Measurements from ENCODE around the gene L2HGDH.

L2HGDH gene

GRCh38 chr14:50285861-50286260, 26.2 kb downstream of the L2HGDH start:
- DNase-seq: no peak

GRCh38 chr14:50272498-50272897, 39.5 kb downstream of the L2HGDH start:
- DNase-seq: no peak

GRCh38 chr14:50270932-50271331, 41.1 kb downstream of the L2HGDH start:
- no peak for DNase-seq

GRCh38 chr14:50265029-50265428, 47.0 kb downstream of the L2HGDH start:
- no peak for DNase-seq

- DNase-seq: no peak
Observed at GRCh38 chr14:50263321-50263720, 48.7 kb downstream of the L2HGDH start.

- DNase-seq: no peak
Observed at GRCh38 chr14:50262865-50263264, 49.2 kb downstream of the L2HGDH start.

- no peak for DNase-seq
Observed at GRCh38 chr14:50260511-50260910, 51.5 kb downstream of the L2HGDH start.

- DNase-seq: no peak
Observed at GRCh38 chr14:50260072-50260471, 52.0 kb downstream of the L2HGDH start.

- no peak for DNase-seq
Observed at GRCh38 chr14:50257732-50258131, 54.3 kb downstream of the L2HGDH start.

- DNase-seq: no peak
Observed at GRCh38 chr14:50254248-50254647, 57.8 kb downstream of the L2HGDH start.

- DNase-seq: no peak
Observed at GRCh38 chr14:50249136-50249775, 62.8 kb downstream of the L2HGDH start.

- no peak for DNase-seq
Observed at GRCh38 chr14:50247245-50247644, 64.8 kb downstream of the L2HGDH start.

- no peak for DNase-seq
Observed at GRCh38 chr14:50242566-50243310, 69.3 kb downstream of the L2HGDH start.

- no peak for DNase-seq
Observed at GRCh38 chr14:50242096-50242495, 69.9 kb downstream of the L2HGDH start.

GRCh38 chr14:50237427-50237826, 74.6 kb downstream of the L2HGDH start:
- no peak for DNase-seq

- no peak for DNase-seq
Observed at GRCh38 chr14:50233951-50234250, 78.1 kb downstream of the L2HGDH start.

GRCh38 chr14:50233166-50233950, 78.7 kb downstream of the L2HGDH start:
- peak; percentile 35 for DNase-seq

GRCh38 chr14:50232276-50232642, 79.8 kb downstream of the L2HGDH start:
- DNase-seq: peak; percentile 80

GRCh38 chr14:50231475-50232275, 80.4 kb downstream of the L2HGDH start, which contains the start of gene SOS2:
Gene SOS2 (minus strand): TSS chr14:50231578. CDS start chr14:50231283, 295 bp downstream.
- peak; percentile 95 for DNase-seq

- DNase-seq: peak; percentile 71
Observed at GRCh38 chr14:50230701-50231474, 81.1 kb downstream of the L2HGDH start.

- no peak for DNase-seq
Observed at GRCh38 chr14:50230401-50230700, 81.7 kb downstream of the L2HGDH start.

GRCh38 chr14:50229681-50230080, 82.3 kb downstream of the L2HGDH start:
- no peak for DNase-seq

GRCh38 chr14:50228313-50228712, 83.7 kb downstream of the L2HGDH start:
- DNase-seq: no peak
